ENCODE data around the gene LMF1. TPM values are rescaled to one million over a fixed set of nuclear protein-coding genes. Genes with fewer than 3 reads are reported as not detected.

Gene LMF1
- total RNA-seq, 1 donor from 2014 or later, result 36.1 TPM

DNA sequence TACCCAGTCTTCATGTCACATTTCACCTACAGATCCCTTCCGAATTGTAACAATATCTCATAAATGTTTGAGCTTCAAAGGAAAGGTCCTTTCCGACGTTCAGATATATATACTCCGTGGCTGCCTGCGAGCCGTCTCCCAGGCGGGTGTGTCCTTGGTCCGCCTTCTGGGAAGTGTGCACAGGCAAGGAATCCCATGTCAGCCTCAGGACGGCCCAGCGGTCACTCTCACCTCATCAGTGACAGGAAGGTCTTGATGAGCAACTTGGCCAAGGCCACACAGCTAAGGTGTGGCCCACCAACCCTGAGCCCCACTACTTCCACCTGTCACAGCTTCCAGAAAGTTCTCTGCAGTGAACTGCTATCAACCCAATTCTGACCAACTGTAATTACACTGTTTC, 4.3 kb downstream of the LMF1 start:
- ATAC-seq (ENCODE audit: low read depth) (no peak), DNase-seq (no peak)
- CTCF ChIA-PET, result no interaction called here
- Mint-ChIP-seq H3K36me3 (ENCODE audit: low read depth) (peaks cover 41% of the 10 kb centered on the region), H3K4me3 (no peak overlapping the region), H3K4me1 (peaks cover 22% of the 10 kb centered on the region), H3K9me3 (no peaks in the 10 kb centered on the region), H3K27me3 (no peaks in the 10 kb centered on the region), H3K27ac (no peak overlapping the region)
- POLR2A ChIA-PET, result interaction anchor here (0.6 kb wide), 1 partner anchor 869 kb away, joined by 3 read pairs; no protein-coding TSS in a partner anchor
- TF ChIP-seq CTCF (IDR thresholded peaks at IDR 0.05), result no peak
- intact Hi-C loops (cut with micrococcal nuclease), result no loop called here

DNA sequence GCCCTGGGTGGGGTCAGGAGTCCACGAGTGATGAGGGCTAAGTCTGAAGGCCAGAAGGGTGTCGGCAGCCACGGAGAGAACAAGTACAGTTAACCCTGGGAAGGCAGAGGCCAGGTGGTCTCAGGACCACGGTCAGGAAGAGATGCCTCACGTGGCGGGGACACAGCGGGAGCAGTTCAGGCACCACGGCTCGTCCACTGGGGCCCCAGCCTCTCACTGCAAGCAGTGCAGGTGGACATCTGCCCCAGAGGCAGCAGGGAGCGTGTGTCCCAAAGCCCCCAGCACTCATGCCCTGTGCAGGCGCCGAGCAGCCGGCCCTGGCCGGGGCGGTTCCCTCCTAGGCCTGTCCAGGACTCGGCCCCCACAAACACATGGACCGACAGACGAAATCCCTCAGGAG, 4.7 kb downstream of the LMF1 start:
- ATAC-seq (ENCODE audit: low read depth), result no peak
- H3K27me3 Mint-ChIP-seq, result no peaks in the 10 kb centered on the region
- H3K27ac Mint-ChIP-seq, result no peak overlapping the region
- peaks cover 41% of the 10 kb centered on the region for H3K36me3 Mint-ChIP-seq (ENCODE audit: low read depth)
- no peak for DNase-seq
- intact Hi-C loops (cut with micrococcal nuclease), result no loop called here
- H3K4me1 Mint-ChIP-seq, result peaks cover 19% of the 10 kb centered on the region
- POLR2A ChIA-PET, result interaction anchor here (0.6 kb wide), 1 partner anchor 869 kb away, joined by 3 read pairs; no protein-coding TSS in a partner anchor
- no peak for TF ChIP-seq CTCF (IDR thresholded peaks at IDR 0.05)
- no peaks in the 10 kb centered on the region for H3K9me3 Mint-ChIP-seq
- CTCF ChIA-PET, result no interaction called here
- no peak overlapping the region for H3K4me3 Mint-ChIP-seq

DNA sequence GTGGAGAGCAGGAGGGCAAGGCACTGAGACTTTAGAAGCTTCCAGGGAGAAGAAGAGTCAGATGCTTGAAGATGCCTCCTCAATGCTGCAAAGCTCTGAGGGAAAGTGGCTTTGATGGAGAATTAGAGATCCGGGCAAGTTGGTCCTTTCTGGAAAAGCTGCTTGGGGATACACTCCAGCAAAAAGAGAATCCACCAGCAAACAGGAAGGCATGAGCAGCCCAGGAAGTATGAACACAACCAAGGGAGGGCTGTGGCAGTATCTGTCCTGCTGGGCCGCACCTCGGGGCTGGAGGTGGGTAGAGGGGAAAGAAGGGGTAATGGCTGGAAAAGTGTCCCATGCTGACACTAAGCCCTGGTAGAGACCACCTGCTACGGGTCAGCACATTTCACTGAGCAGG, 5.3 kb downstream of the LMF1 start:
- POLR2A ChIA-PET, result no interaction called here
- intact Hi-C loops (cut with micrococcal nuclease), result no loop called here
- peaks cover 41% of the 10 kb centered on the region for H3K36me3 Mint-ChIP-seq (ENCODE audit: low read depth)
- ATAC-seq (ENCODE audit: low read depth) (no peak), DNase-seq (no peak)
- H3K27ac Mint-ChIP-seq, result no peak overlapping the region
- CTCF ChIA-PET, result no interaction called here
- H3K9me3 Mint-ChIP-seq, result no peaks in the 10 kb centered on the region
- H3K4me1 Mint-ChIP-seq, result peaks cover 19% of the 10 kb centered on the region
- no peaks in the 10 kb centered on the region for H3K27me3 Mint-ChIP-seq
- no peak for TF ChIP-seq CTCF (IDR thresholded peaks at IDR 0.05)
- no peak overlapping the region for H3K4me3 Mint-ChIP-seq

DNA sequence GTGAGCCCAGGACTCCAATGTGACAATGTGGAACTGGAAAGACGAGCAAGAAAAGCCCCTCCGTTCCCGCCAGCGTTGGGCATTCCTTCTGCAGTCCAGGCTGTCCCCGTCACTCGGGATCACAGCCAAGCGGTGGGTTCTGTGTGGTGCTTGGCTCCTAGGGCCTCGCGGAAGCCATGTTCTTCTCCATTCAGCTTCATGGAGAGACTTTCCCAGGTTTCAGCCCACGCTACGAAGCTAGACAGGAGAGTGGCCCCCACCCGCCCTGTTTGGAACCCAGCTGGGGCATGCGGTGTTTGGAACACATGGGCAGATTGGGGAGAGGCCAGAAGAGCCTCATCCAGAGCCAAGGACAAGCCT, 5.8 kb downstream of the LMF1 start:
- POLR2A ChIA-PET, result interaction anchor here (1.2 kb wide), 1 partner anchor 249 kb away, joined by 4 read pairs; no protein-coding TSS in a partner anchor
- Mint-ChIP-seq H3K27me3 (no peaks in the 10 kb centered on the region), H3K4me1 (peaks cover 19% of the 10 kb centered on the region), H3K4me3 (no peak overlapping the region), H3K9me3 (no peaks in the 10 kb centered on the region), H3K27ac (no peak overlapping the region), H3K36me3 (ENCODE audit: low read depth) (peaks cover 41% of the 10 kb centered on the region)
- CTCF ChIA-PET, result no interaction called here
- intact Hi-C loops (cut with micrococcal nuclease), result no loop called here
- ATAC-seq (ENCODE audit: low read depth), result no peak
- no peak for DNase-seq
- no peak for TF ChIP-seq CTCF (IDR thresholded peaks at IDR 0.05)

- intact Hi-C loops (cut with micrococcal nuclease), result no loop called here
- peaks cover 41% of the 10 kb centered on the region for H3K36me3 Mint-ChIP-seq (ENCODE audit: low read depth)
- no peak overlapping the region for H3K27ac Mint-ChIP-seq
- ChIA-PET CTCF (no interaction called here), POLR2A (interaction anchor here (1.2 kb wide), 1 partner anchor 248 kb away, joined by 4 read pairs; no protein-coding TSS in a partner anchor)
- no peaks in the 10 kb centered on the region for H3K9me3 Mint-ChIP-seq
- H3K4me3 Mint-ChIP-seq, result no peak overlapping the region
- DNase-seq (no peak), ATAC-seq (ENCODE audit: low read depth) (no peak)
- TF ChIP-seq CTCF (IDR thresholded peaks at IDR 0.05), result no peak
- H3K4me1 Mint-ChIP-seq, result peaks cover 15% of the 10 kb centered on the region
- H3K27me3 Mint-ChIP-seq, result no peaks in the 10 kb centered on the region
Observed at GRCh38 chr16:964356-965035, 6.3 kb downstream of the LMF1 start.
